NB4 (cell line): ENCODE data around the gene OR2A14.

Source experiments
- CTCF ChIP-seq: IDR thresholded peaks from one replicate; pipeline ENCODE4 v1.5.1; 2012; ENCODE audit warnings: low read depth, low read length
- MAX ChIP-seq: IDR thresholded peaks from 2 replicates; pipeline ENCODE4 v1.6.1; 2011; ENCODE audit warnings: low read depth, low read length

- TF ChIP-seq CTCF (no peak), MAX (no peak)
Observed at GRCh38 chr7:144142187-144142586, 19.2 kb downstream of the OR2A14 start.
